ENCODE results near the gene CACNA1B.

Gene CACNA1B

GRCh38 chr9:138048184-138048583 lies 170.6 kb downstream of the CACNA1B start:
- no peak for TF ChIP-seq CTCF (conservative IDR thresholded peaks at IDR 0.05; ENCODE audit: low read length)
- DNase-seq (ENCODE audit: low read depth), result no peak

GRCh38 chr9:138049085-138049778 lies 171.7 kb downstream of the CACNA1B start:
- TF ChIP-seq CTCF (conservative IDR thresholded peaks at IDR 0.05; ENCODE audit: low read length), result no peak
- DNase-seq (ENCODE audit: low read depth), result no peak
- no peak overlapping the region for H3K4me3 ChIP-seq (ENCODE audit: low read length)

More at GRCh38 chr9:138048184-138048583, 170.6 kb downstream of the CACNA1B start:
- H3K4me3 ChIP-seq (ENCODE audit: low read length), result no peak overlapping the region

- no peak for DNase-seq (ENCODE audit: low read depth)
- no peak for TF ChIP-seq CTCF (conservative IDR thresholded peaks at IDR 0.05; ENCODE audit: low read length)
- no peak overlapping the region for H3K4me3 ChIP-seq (ENCODE audit: low read length)
Measured at GRCh38 chr9:138049779-138050471, 172.3 kb downstream of the CACNA1B start.

- DNase-seq (ENCODE audit: low read depth), result no peak
- H3K4me3 ChIP-seq (ENCODE audit: low read length), result no peak overlapping the region
- TF ChIP-seq CTCF (conservative IDR thresholded peaks at IDR 0.05; ENCODE audit: low read length), result no peak
Measured at GRCh38 chr9:138050472-138051330, 173.1 kb downstream of the CACNA1B start.

GRCh38 chr9:138051586-138052321 lies 174.2 kb downstream of the CACNA1B start:
- no peak for DNase-seq (ENCODE audit: low read depth)
- no peak for TF ChIP-seq CTCF (conservative IDR thresholded peaks at IDR 0.05; ENCODE audit: low read length)
- no peak overlapping the region for H3K4me3 ChIP-seq (ENCODE audit: low read length)

- TF ChIP-seq CTCF (conservative IDR thresholded peaks at IDR 0.05; ENCODE audit: low read length), result no peak
- DNase-seq (ENCODE audit: low read depth), result no peak
Measured at GRCh38 chr9:138052322-138052615, 174.7 kb downstream of the CACNA1B start.

More at GRCh38 chr9:138052322-138052615, 174.7 kb downstream of the CACNA1B start:
- H3K4me3 ChIP-seq (ENCODE audit: low read length), result no peak overlapping the region

All from AG10803 (cell line).